ENCODE results near the gene CASKIN1. TPM values are rescaled to one million over a fixed set of nuclear protein-coding genes. Genes with fewer than 3 reads are reported as not detected.

Gene CASKIN1
- total and polyA plus RNA-seq, 2 of the 8 experiments (the other 6 are each of a cell fraction or from before 2014, with no cell fraction given), result 1.2 to 6.4 TPM

GRCh38 chr16:2194852-2195321 lies 1.5 kb downstream of the CASKIN1 start:
- ChIA-PET CTCF (ENCODE audit: partially characterized antibody) (interaction anchor here (0.6 to 3.2 kb wide), 39 partner anchors 9 to 455 kb away, joined by 3 to 26 read pairs (median 4); partner anchors contain the start of genes BRICD5, DNASE1L2, E4F1 and ECI1), POLR2A (ENCODE audit: partially characterized antibody) (interaction anchor here (0.7 to 6.9 kb wide), 21 partner anchors 8 to 306 kb away, joined by 3 to 63 read pairs (median 4); partner anchors contain the start of genes BRICD5, DNASE1L2, ECI1 and MLST8)
- no peak overlapping the region for H3K9ac ChIP-seq (replicated peaks in 1 of 4; ENCODE audit: extremely low read depth in 1 of 4, low read depth in 3 of 4, low read length in 3 of 4)
- FAIRE-seq (peak; percentile 97), DNase-seq (ENCODE audit: low read depth in 1 of 2, low spot score in 2 of 2) (peak in 1 of 2 experiments; percentile 80)
- H4K8ac ChIP-seq (ENCODE audit: extremely low read depth, insufficient read depth, low read length), result no peak overlapping the region
- H2BK20ac ChIP-seq (ENCODE audit: low read length), result no peak overlapping the region
- no peak overlapping the region for H2BK5ac ChIP-seq (ENCODE audit: low read depth, low read length)
- H3K36me3 ChIP-seq (ENCODE audit: control insufficient read depth in 2 of 4, insufficient read depth in 4 of 4, low read length in 3 of 4), result no peaks in the 10 kb centered on the region
- H3K56ac ChIP-seq (replicated peaks; ENCODE audit: insufficient read length, low read depth, low read length), result no peak overlapping the region
- H4K5ac ChIP-seq (ENCODE audit: insufficient read length, low read depth, low read length), result no peak overlapping the region
- no peak overlapping the region for H3K23ac ChIP-seq (ENCODE audit: insufficient read length)
- H3K79me1 ChIP-seq (ENCODE audit: low read depth, low read length), result no peaks in the 10 kb centered on the region
- H4K20me1 ChIP-seq (replicated peaks in 1 of 2; ENCODE audit: control insufficient read depth in 1 of 2, insufficient read depth in 2 of 2, low read length in 2 of 2), result peaks cover 4 to 14% of the 10 kb centered on the region in 2 experiments
- H2BK15ac ChIP-seq (ENCODE audit: low read length), result no peak overlapping the region
- H3K4me1 ChIP-seq (replicated peaks in 1 of 4; ENCODE audit: control insufficient read depth in 3 of 4, insufficient read depth in 4 of 4, low read length in 3 of 4), result peaks cover 0 to 10% (median 3%) of the 10 kb centered on the region in 4 experiments; a peak in 4 of 7 replicates
- no peak overlapping the region for H4K91ac ChIP-seq (replicated peaks; ENCODE audit: insufficient read length, low read length)
- no peak overlapping the region for H3K18ac ChIP-seq (ENCODE audit: extremely low read depth, low read length)
- H3K4me3 ChIP-seq (ENCODE audit: extremely low read depth in 1 of 4, insufficient read depth in 2 of 4, low read depth in 3 of 4, low read length in 4 of 4), result peak overlapping the region; percentile 39 to 74 (median 48); a peak in 7 of 8 replicates
- WGBS, 2 experiments (ENCODE audit: extremely low coverage in 1 of 2, insufficient coverage in 1 of 2, insufficient read length in 1 of 2, insufficient replicate concordance in 2 of 2, low coverage in 1 of 2, low lambda C conversion rate in 2 of 2, missing lambda C conversion rate in 1 of 2), result 26% methylated on average over 9 of the region's 10 CpGs; no CpG with 5 or more reads in 1 of the 2 experiments
- H2BK120ac ChIP-seq (replicated peaks; ENCODE audit: low read depth, low read length), result no peak overlapping the region
- no peak overlapping the region for H3K14ac ChIP-seq (ENCODE audit: insufficient read length)
- no peak overlapping the region for H2BK12ac ChIP-seq (ENCODE audit: low read depth, low read length)
- H3K4me2 ChIP-seq (ENCODE audit: insufficient read depth in 1 of 2, low read depth in 2 of 2, low read length in 2 of 2), result peak overlapping the region; percentile 52 to 97
- peaks cover 4 to 32% (median 24%) of the 10 kb centered on the region in 4 experiments for H3K27me3 ChIP-seq (replicated peaks in 1 of 4; ENCODE audit: control insufficient read depth in 3 of 4, extremely low read depth in 1 of 4, insufficient read depth in 3 of 4, low read length in 3 of 4)
- H2AFZ ChIP-seq (ENCODE audit: low read length), result no peak overlapping the region
- H3K27ac ChIP-seq (ENCODE audit: low read depth, low read length), result no peak overlapping the region; the same call in 1 of the 2 replicates
- H3K4ac ChIP-seq (replicated peaks; ENCODE audit: insufficient read length, low read depth, low read length), result no peak overlapping the region
- peaks cover 8% of the 10 kb centered on the region; the same call in 1 of the 2 replicates for H3K23me2 ChIP-seq (ENCODE audit: low read depth, low read length)
- no peaks in the 10 kb centered on the region for H3K9me3 ChIP-seq (ENCODE audit: insufficient read depth in 2 of 2, low read depth in 1 of 2, low read length in 1 of 2)
- no peaks in the 10 kb centered on the region for H3K79me2 ChIP-seq (ENCODE audit: control insufficient read depth in 1 of 2, insufficient read depth in 2 of 2, low read length in 2 of 2)
- H2AK5ac ChIP-seq (ENCODE audit: low read depth, low read length), result no peak overlapping the region
- TF ChIP-seq ATF3 (IDR thresholded peaks at IDR 0.05; ENCODE audit: insufficient read depth, low read depth, low read length), result no peak
- 0 out of 2 replicates have a peak, but pooled peaks have one; percentile 9 for TF ChIP-seq MAX (IDR thresholded peaks at IDR 0.05)
- no peak for TF ChIP-seq CREB1 (IDR thresholded peaks at IDR 0.05)
- no peak for TF ChIP-seq SP1 (IDR thresholded peaks at IDR 0.05; ENCODE audit: low read depth, low read length)
- TF ChIP-seq HDAC6 (IDR thresholded peaks at IDR 0.05; ENCODE audit: low read depth, low read length), result no peak
- peak in 1 of 2 experiments; percentile 88; a peak in 2 of 4 replicates for TF ChIP-seq SIN3A (conservative IDR thresholded peaks at IDR 0.05 in 1 of 2, IDR thresholded peaks at IDR 0.05 in 1 of 2; ENCODE audit: low read depth in 1 of 2, low read length in 2 of 2)
- no peak for TF ChIP-seq EP300 (IDR thresholded peaks at IDR 0.05; ENCODE audit: borderline replicate concordance in 1 of 2, low read depth in 2 of 2, low read length in 2 of 2)
- peak; percentile 72 to 98 (median 85) for TF ChIP-seq CTCF (IDR thresholded peaks at IDR 0.05; ENCODE audit: control extremely low read depth in 1 of 3, insufficient read depth in 1 of 3, low read depth in 1 of 3, low read length in 3 of 3)
- TF ChIP-seq POU5F1 (IDR thresholded peaks at IDR 0.05; ENCODE audit: low read depth, low read length), result no peak

Data from H1 (cell line).